A673 (cell line): Measurements from ENCODE around the gene SAMD15. TPM values are rescaled to one million over a fixed set of nuclear protein-coding genes. Genes with fewer than 3 reads are reported as not detected.

Experiments used
- BruUV-seq: library from RNA; stranded (reverse); fragments of 400-500 nt; replicated peaks from 2 replicates; lab custom pipeline; 2021; lab: Mats Ljungman, UMichigan
- CTCF ChIA-PET: fragments of 300-600 bp; sonication (Branson Sonifier 250); formaldehyde crosslinking; loops from one replicate; lab custom pipeline; 2022; ENCODE audit warnings: antibody characterized with exemption; lab: Charles Lee
- POLR2A ChIA-PET: fragments of 300-600 bp; sonication (Branson Sonifier 250); formaldehyde crosslinking; loops from one replicate; lab custom pipeline; 2022; ENCODE audit warnings: antibody characterized with exemption; ENCODE audit not compliant: low non-redundant PET; lab: Charles Lee
- DNase-seq: peaks from one replicate; pipeline ENCODE4 v3.0.0-alpha.2; 2015; ENCODE audit warnings: low spot score
- H3K27ac ChIP-seq: fragments of 200-600 bp; sonication (generic); 2 replicates; pipeline ENCODE4 v1.5.1; 2016; ENCODE audit warnings: mixed run types, low read depth, mild to moderate bottlenecking, mixed read lengths, antibody characterized with exemption, low read length; ENCODE audit not compliant: poor library complexity, severe bottlenecking
- H3K27me3 ChIP-seq: fragments of 200-600 bp; sonication (generic); replicated peaks from 2 replicates; pipeline ENCODE4 v1.6.1; 2017; ENCODE audit warnings: mixed run types, low read depth, mild to moderate bottlenecking, mixed read lengths, antibody characterized with exemption, low read length; ENCODE audit not compliant: insufficient read depth, poor library complexity
- H3K36me3 ChIP-seq: fragments of 200-600 bp; sonication (generic); 2 replicates; pipeline ENCODE4 v1.6.1; 2016; ENCODE audit warnings: mixed run types, mild to moderate bottlenecking, mixed read lengths, antibody characterized with exemption, low read length; ENCODE audit not compliant: insufficient read depth, poor library complexity, severe bottlenecking
- H3K4me1 ChIP-seq: fragments of 200-600 bp; sonication (generic); 2 replicates; pipeline ENCODE4 v1.6.1; 2017; ENCODE audit warnings: mixed run types, mild to moderate bottlenecking, mixed read lengths, antibody characterized with exemption, low read length; ENCODE audit not compliant: insufficient read depth, poor library complexity, severe bottlenecking
- H3K4me3 ChIP-seq: fragments of 200-600 bp; sonication (generic); 2 replicates; pipeline ENCODE4 v1.5.1; 2016; ENCODE audit warnings: low read depth, mixed run types, mild to moderate bottlenecking, mixed read lengths, low read length; ENCODE audit not compliant: poor library complexity, severe bottlenecking
- H3K9me3 ChIP-seq: fragments of 200-600 bp; sonication (generic); 2 replicates; pipeline ENCODE4 v1.6.1; 2016; ENCODE audit warnings: mixed run types, low read depth, mild to moderate bottlenecking, mixed read lengths, antibody characterized with exemption, low read length; ENCODE audit not compliant: poor library complexity, severe bottlenecking
- EZH2 ChIP-seq: fragments of 200-600 bp; sonication (generic); IDR thresholded peaks from 2 replicates; pipeline ENCODE4 v1.6.1; 2017; ENCODE audit warnings: borderline replicate concordance, low read depth, mild to moderate bottlenecking, mixed read lengths, antibody characterized with exemption, low read length; ENCODE audit not compliant: poor library complexity, severe bottlenecking
- intact Hi-C: fragments of 100-400 bp; cut with micrococcal nuclease; formaldehyde crosslinking; loops from one replicate; pipeline ENCODE4 v1.10.0; 2022; ENCODE audit not compliant: unreplicated experiment
- total RNA-seq: library from RNA; stranded (reverse); gene quantifications from 2 replicates; pipeline ENCODE4 v1.2.3, GENCODE V29; 2021
- TF ChIP-seq, protein P1 (sequence below): fragments of 300-800, 200-600 bp; sonication (generic); conservative IDR thresholded peaks from 2 replicates; pipeline ENCODE4 v1.5.1; 2017; ENCODE audit warnings: low read depth, mild to moderate bottlenecking, antibody characterized with exemption, low read length, moderate library complexity, mixed read lengths

Gene SAMD15
- total RNA-seq, 1 experiment from 2014 or later: 2.4 TPM

DNA sequence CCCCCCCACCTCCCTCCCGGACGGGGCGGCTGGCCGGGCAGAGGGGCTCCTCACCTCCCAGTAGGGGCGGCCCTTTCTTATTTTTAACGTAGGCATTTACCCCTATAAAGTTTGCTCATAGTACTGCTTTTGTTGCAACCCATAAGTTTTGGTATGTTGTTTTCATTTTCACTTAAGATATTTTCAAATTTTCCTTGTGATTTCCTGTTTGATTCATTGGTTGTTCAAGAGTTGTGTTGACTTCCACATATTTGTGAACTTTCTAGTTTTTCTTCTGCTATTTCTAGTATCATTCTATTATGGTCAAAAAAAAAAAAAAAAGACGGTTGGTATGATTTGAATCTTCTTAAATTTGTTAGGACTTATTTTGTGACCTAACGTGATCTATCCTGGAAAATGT, 39.7 kb downstream of the SAMD15 start:
- no peaks in the 10 kb centered on the region for H3K9me3 ChIP-seq
- intact Hi-C loops: no loop called here
- no peak for DNase-seq
- H3K27ac ChIP-seq: no peak overlapping the region
- H3K4me1 ChIP-seq: no peaks in the 10 kb centered on the region
- H3K4me3 ChIP-seq: no peak overlapping the region
- ChIA-PET CTCF (no interaction called here), POLR2A (no interaction called here)
- no TSS peak for BruUV-seq
- no peak for TF ChIP-seq EZH2
- TF ChIP-seq, protein P1, sequence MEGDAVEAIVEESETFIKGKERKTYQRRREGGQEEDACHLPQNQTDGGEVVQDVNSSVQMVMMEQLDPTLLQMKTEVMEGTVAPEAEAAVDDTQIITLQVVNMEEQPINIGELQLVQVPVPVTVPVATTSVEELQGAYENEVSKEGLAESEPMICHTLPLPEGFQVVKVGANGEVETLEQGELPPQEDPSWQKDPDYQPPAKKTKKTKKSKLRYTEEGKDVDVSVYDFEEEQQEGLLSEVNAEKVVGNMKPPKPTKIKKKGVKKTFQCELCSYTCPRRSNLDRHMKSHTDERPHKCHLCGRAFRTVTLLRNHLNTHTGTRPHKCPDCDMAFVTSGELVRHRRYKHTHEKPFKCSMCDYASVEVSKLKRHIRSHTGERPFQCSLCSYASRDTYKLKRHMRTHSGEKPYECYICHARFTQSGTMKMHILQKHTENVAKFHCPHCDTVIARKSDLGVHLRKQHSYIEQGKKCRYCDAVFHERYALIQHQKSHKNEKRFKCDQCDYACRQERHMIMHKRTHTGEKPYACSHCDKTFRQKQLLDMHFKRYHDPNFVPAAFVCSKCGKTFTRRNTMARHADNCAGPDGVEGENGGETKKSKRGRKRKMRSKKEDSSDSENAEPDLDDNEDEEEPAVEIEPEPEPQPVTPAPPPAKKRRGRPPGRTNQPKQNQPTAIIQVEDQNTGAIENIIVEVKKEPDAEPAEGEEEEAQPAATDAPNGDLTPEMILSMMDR: no peak
- no peaks in the 10 kb centered on the region for H3K27me3 ChIP-seq
- H3K36me3 ChIP-seq: no peaks in the 10 kb centered on the region

DNA sequence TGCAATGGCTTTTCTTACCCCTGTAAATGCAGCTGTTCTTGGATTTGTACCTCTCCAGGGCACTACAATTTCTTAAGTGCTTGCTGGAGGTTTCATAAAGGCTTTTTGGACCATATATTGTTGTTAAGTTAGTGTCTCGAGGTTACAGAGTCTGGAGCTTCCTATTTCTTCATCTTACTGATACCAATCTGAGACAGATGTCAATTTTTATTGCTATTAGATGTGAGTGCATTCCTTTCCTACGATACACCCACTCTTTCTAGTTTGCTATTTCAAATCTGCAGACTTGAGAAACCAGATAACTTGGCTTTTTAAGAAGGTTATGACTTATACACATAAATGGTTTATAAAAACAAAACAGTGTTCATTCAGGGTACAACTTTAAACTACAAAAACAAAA, 44.0 kb downstream of the SAMD15 start:
- Histone ChIP-seq H3K27ac (no peak overlapping the region), H3K27me3 (no peaks in the 10 kb centered on the region), H3K4me1 (no peaks in the 10 kb centered on the region), H3K4me3 (no peak overlapping the region), H3K36me3 (peaks cover 7% of the 10 kb centered on the region), H3K9me3 (no peaks in the 10 kb centered on the region)
- ChIA-PET CTCF (no interaction called here), POLR2A (no interaction called here)
- DNase-seq: no peak
- intact Hi-C loops: no loop called here
- BruUV-seq: no TSS peak
- no peak for TF ChIP-seq EZH2
- TF ChIP-seq, protein P1: no peak

DNA sequence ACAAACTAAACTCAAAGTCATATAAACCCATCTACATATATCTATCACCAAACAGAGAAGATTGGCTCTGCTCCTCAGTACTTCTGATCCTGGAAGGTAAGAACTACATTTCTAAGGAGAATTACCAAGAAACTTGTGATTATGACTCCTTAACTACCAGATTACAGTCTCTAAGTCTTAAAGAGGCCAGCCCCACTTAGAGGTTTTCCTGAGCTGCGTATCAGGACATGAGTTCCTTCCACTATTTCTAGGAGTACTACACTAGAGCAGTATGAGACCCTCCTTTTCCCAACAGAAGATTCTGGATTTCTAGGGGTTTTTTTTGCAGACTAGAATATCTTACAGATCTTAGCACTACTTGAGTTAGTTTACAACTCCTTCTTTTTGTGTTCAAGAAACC, 46.2 kb downstream of the SAMD15 start, which contains the start of gene NOXRED1:
Gene NOXRED1 (minus strand): TSS at position 101 of the 400 bp plus-strand sequence. CDS start 634 bp downstream, outside the sequence.
- intact Hi-C loops: no loop called here
- no peak within 1 kb of the TSS for H3K4me3 ChIP-seq
- BruUV-seq: no TSS peak

More for the DNA sequence above, 46.2 kb downstream of the SAMD15 start, which contains the start of gene NOXRED1:
- Histone ChIP-seq H3K9me3 (no peaks in the 10 kb centered on the region), H3K27me3 (no peaks in the 10 kb centered on the region), H3K36me3 (peaks cover 29% of the 10 kb centered on the region), H3K4me1 (no peaks in the 10 kb centered on the region), H3K27ac (no peak within 1 kb of the TSS)
- POLR2A ChIA-PET: no interaction called here
- CTCF ChIA-PET: no interaction called here
- TF ChIP-seq, protein P1: no peak
- no peak for TF ChIP-seq EZH2
- DNase-seq: no peak
